Neural progenitor cell (in vitro differentiated cells): ENCODE results near the gene DDN. TPM values are rescaled to one million over a fixed set of nuclear protein-coding genes. Genes with fewer than 3 reads are reported as not detected.
A peak's percentile ranks its signal among the peaks of the same experiment; 100 is the strongest.

Experiments used
- DNase-seq: peaks from one replicate; pipeline ENCODE4 v3.0.0-alpha.2; 2016; ENCODE audit warnings: low spot score
- H2AFZ ChIP-seq: fragments of 200-600 bp; sonication (generic); replicated peaks from 2 replicates; pipeline ENCODE4 v1.6.1; 2016; ENCODE audit warnings: antibody characterized with exemption
- H3F3A ChIP-seq: fragments of 200-600 bp; sonication (generic); 2 replicates; pipeline ENCODE4 v1.6.1; 2016; ENCODE audit warnings: antibody characterized with exemption, low read depth
- H3K27ac ChIP-seq: fragments of 200-600 bp; sonication (generic); 2 replicates; pipeline ENCODE4 v1.5.1; 2016; ENCODE audit warnings: mild to moderate bottlenecking
- H3K27me3 ChIP-seq: fragments of 200-600 bp; sonication (generic); 2 replicates; pipeline ENCODE4 v1.6.1; 2016; ENCODE audit warnings: mild to moderate bottlenecking, moderate library complexity
- H3K36me3 ChIP-seq: fragments of 200-600 bp; sonication (generic); 2 replicates; pipeline ENCODE4 v1.5.1; 2016
- H3K4me1 ChIP-seq: fragments of 200-600 bp; sonication (generic); 2 replicates; pipeline ENCODE4 v1.6.1; 2016; ENCODE audit warnings: mixed run types
- H3K4me2 ChIP-seq: fragments of 200-600 bp; sonication (generic); 2 replicates; pipeline ENCODE4 v1.6.1; 2016
- H3K4me3 ChIP-seq: fragments of 200-600 bp; sonication (generic); 2 replicates; pipeline ENCODE4 v1.5.1; 2016
- H3K79me2 ChIP-seq: fragments of 200-600 bp; sonication (generic); 2 replicates; pipeline ENCODE4 v1.6.1; 2016; ENCODE audit warnings: low read depth
- H3K9ac ChIP-seq: fragments of 200-600 bp; sonication (generic); 2 replicates; pipeline ENCODE4 v1.6.1; 2016
- H3K9me3 ChIP-seq: fragments of 200-600 bp; sonication (generic); 2 replicates; pipeline ENCODE4 v1.5.1; 2016; ENCODE audit warnings: low read depth
- H4K20me1 ChIP-seq: fragments of 200-600 bp; sonication (generic); 2 replicates; pipeline ENCODE4 v1.6.1; 2016; ENCODE audit warnings: low read depth
- H3K27ac Mint-ChIP-seq: 3 replicates; pipeline ENCODE4 v1.8.0; 2021; ENCODE audit warnings: mixed read lengths
- H3K27me3 Mint-ChIP-seq: 2 replicates; pipeline ENCODE4 v1.8.0; 2022; ENCODE audit warnings: low read depth, mild to moderate bottlenecking, inconsistent platforms, moderate library complexity, mixed read lengths; ENCODE audit not compliant: insufficient read depth
- H3K36me3 Mint-ChIP-seq: 3 replicates; pipeline ENCODE4 v1.8.0; 2021; ENCODE audit warnings: mixed read lengths
- H3K4me1 Mint-ChIP-seq: 3 replicates; pipeline ENCODE4 v1.8.0; 2021; ENCODE audit warnings: mixed read lengths
- H3K4me3 Mint-ChIP-seq: 3 replicates; pipeline ENCODE4 v1.8.0; 2021; ENCODE audit warnings: mild to moderate bottlenecking, moderate library complexity, mixed read lengths
- H3K9me3 Mint-ChIP-seq: 3 replicates; pipeline ENCODE4 v1.8.0; 2020; ENCODE audit warnings: mixed read lengths
- EZH2 ChIP-seq: fragments of 200-600 bp; sonication (generic); IDR thresholded peaks from 2 replicates; pipeline ENCODE4 v1.6.1; 2017; ENCODE audit warnings: antibody characterized with exemption, mild to moderate bottlenecking, moderate library complexity
- EZH2phosphoT487 ChIP-seq: fragments of 200-600 bp; sonication (generic); IDR thresholded peaks from 2 replicates; pipeline ENCODE4 v1.6.1; 2017; ENCODE audit warnings: antibody characterized with exemption
- total RNA-seq: library from RNA; depleted of rRNA; stranded (reverse); fragments of >200 nt; gene quantifications from 2 replicates; pipeline ENCODE4 v1.2.3, GENCODE V29; 2015; ENCODE audit warnings: low replicate concordance
- TF ChIP-seq, protein P1 (sequence below): fragments of 200-600 bp; sonication (generic); IDR thresholded peaks from 2 replicates; pipeline ENCODE4 v1.5.1; 2017; ENCODE audit warnings: antibody characterized with exemption, mild to moderate bottlenecking

Gene DDN
- total RNA-seq, 1 donor from 2014 or later, result not detected

DNA sequence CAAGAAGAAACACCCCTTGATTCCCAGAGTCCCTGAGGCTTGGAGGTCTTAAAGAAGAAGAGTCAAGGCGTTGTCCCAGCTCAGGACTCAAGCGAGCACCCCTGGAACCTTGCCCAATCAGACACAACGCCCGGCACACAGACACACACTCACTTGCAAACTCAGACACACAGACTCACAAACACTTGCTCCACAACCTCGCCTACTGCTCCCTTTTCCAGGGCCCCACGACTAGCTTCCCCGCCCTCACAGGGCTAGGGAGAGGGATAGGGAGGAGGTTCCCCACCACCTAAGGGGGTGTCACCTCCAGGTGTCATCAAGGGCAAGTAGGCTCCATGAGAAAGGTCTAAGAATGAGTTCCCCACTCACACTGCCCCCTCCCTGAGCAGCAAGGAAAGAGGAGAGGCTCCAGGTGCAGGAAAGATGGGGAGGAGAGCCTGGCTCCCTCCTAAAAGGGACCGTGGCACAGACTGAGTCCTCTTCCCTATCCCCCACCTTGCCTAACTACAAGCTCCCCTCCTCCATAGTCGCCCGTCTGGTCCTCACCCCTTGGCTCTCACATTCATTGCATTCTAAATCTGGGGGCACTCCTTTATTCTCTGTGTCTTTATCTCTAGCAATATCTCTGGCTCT is 28.4 kb downstream of the DDN start:
- H3K27me3 ChIP-seq, result peaks cover 91% of the 10 kb centered on the region
- peak overlapping the region; percentile 75 for H3K4me2 ChIP-seq
- H3K9me3 Mint-ChIP-seq, result no peaks in the 10 kb centered on the region
- H3K4me1 ChIP-seq, result peaks cover 31% of the 10 kb centered on the region
- H2AFZ ChIP-seq, result no peak overlapping the region
- peaks cover 33% of the 10 kb centered on the region for H3K4me1 Mint-ChIP-seq
- H4K20me1 ChIP-seq, result peaks cover 43% of the 10 kb centered on the region
- H3K27me3 Mint-ChIP-seq, result peaks cover 76% of the 10 kb centered on the region
- H3F3A ChIP-seq, result peaks cover 20% of the 10 kb centered on the region
- no peaks in the 10 kb centered on the region for H3K79me2 ChIP-seq
- H3K4me3 Mint-ChIP-seq, result peak overlapping the region; percentile 85
- peak overlapping the region; percentile 9 for H3K27ac Mint-ChIP-seq
- TF ChIP-seq EZH2 (no peak), EZH2phosphoT487 (no peak)
- TF ChIP-seq, protein P1, sequence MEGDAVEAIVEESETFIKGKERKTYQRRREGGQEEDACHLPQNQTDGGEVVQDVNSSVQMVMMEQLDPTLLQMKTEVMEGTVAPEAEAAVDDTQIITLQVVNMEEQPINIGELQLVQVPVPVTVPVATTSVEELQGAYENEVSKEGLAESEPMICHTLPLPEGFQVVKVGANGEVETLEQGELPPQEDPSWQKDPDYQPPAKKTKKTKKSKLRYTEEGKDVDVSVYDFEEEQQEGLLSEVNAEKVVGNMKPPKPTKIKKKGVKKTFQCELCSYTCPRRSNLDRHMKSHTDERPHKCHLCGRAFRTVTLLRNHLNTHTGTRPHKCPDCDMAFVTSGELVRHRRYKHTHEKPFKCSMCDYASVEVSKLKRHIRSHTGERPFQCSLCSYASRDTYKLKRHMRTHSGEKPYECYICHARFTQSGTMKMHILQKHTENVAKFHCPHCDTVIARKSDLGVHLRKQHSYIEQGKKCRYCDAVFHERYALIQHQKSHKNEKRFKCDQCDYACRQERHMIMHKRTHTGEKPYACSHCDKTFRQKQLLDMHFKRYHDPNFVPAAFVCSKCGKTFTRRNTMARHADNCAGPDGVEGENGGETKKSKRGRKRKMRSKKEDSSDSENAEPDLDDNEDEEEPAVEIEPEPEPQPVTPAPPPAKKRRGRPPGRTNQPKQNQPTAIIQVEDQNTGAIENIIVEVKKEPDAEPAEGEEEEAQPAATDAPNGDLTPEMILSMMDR, result no peak
- H3K36me3 ChIP-seq, result no peaks in the 10 kb centered on the region
- peak overlapping the region; percentile 40 for H3K4me3 ChIP-seq
- no peak for DNase-seq
- H3K27ac ChIP-seq, result no peak overlapping the region
- H3K9ac ChIP-seq, result no peak overlapping the region
- H3K36me3 Mint-ChIP-seq, result no peaks in the 10 kb centered on the region
- no peaks in the 10 kb centered on the region for H3K9me3 ChIP-seq

GRCh38 chr12:48969833-48970701 is 29.1 kb downstream of the DDN start:
- no peaks in the 10 kb centered on the region for H3K9me3 ChIP-seq
- no peak overlapping the region for H3K9ac ChIP-seq
- Mint-ChIP-seq H3K9me3 (no peaks in the 10 kb centered on the region), H3K27ac (peak overlapping the region; percentile 9), H3K27me3 (peaks cover 76% of the 10 kb centered on the region), H3K4me3 (peak overlapping the region; percentile 85), H3K36me3 (no peaks in the 10 kb centered on the region), H3K4me1 (peaks cover 35% of the 10 kb centered on the region)
- H3K27ac ChIP-seq, result no peak overlapping the region
- peak overlapping the region; percentile 81 for H2AFZ ChIP-seq
- no peaks in the 10 kb centered on the region for H3K36me3 ChIP-seq
- TF ChIP-seq, protein P1, result peak; percentile 32
- TF ChIP-seq EZH2phosphoT487 (peak; percentile 85), EZH2 (peak; percentile 90)
- peaks cover 24% of the 10 kb centered on the region for H3F3A ChIP-seq
- H3K27me3 ChIP-seq, result peaks cover 83% of the 10 kb centered on the region
- DNase-seq, result peak; percentile 72
- H3K79me2 ChIP-seq, result no peaks in the 10 kb centered on the region
- peak overlapping the region; percentile 75 for H3K4me2 ChIP-seq
- peak overlapping the region; percentile 40 for H3K4me3 ChIP-seq
- H4K20me1 ChIP-seq, result peaks cover 43% of the 10 kb centered on the region
- H3K4me1 ChIP-seq, result peaks cover 31% of the 10 kb centered on the region

DNA sequence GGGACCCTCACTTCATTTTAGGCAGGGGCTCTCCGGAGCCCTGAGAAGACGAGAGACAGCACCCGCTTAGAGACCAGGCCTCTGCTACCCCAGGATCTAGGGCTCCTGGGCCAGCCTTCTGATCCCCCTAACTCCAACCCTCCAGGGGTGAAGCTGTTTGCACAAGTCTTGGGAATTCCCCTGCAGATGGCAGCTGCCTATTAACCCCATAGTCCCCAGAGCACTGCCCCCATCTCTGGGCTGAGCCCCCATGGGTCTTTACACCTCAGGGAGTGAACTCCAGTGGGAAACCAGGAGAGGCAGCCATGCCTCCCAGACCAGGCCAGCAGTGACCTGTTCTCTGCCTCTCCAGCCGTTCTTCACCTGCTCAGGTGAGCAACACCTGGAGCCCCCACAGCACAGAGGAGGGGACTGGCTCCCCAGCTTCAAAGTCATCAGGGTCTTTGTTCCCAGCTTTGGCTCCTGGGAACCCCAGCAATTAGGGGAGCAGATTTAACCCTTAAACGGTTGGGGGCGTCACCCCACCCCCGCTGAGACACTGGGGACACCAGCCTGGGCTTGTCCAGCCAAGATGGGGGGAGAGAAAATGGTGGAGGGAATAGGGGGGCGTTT is 29.9 kb downstream of the DDN start:
- Histone ChIP-seq H3K4me1 (peaks cover 31% of the 10 kb centered on the region), H3K4me3 (peak overlapping the region; percentile 40), H3K9me3 (no peaks in the 10 kb centered on the region), H3K27me3 (peaks cover 75% of the 10 kb centered on the region), H3K27ac (no peak overlapping the region), H3K4me2 (peak overlapping the region; percentile 75), H3F3A (peaks cover 29% of the 10 kb centered on the region), H4K20me1 (peaks cover 38% of the 10 kb centered on the region), H3K79me2 (no peaks in the 10 kb centered on the region), H3K9ac (no peak overlapping the region), H2AFZ (no peak overlapping the region), H3K36me3 (no peaks in the 10 kb centered on the region)
- H3K27ac Mint-ChIP-seq, result no peak overlapping the region
- DNase-seq, result no peak
- no peaks in the 10 kb centered on the region for H3K9me3 Mint-ChIP-seq
- H3K27me3 Mint-ChIP-seq, result peaks cover 73% of the 10 kb centered on the region
- TF ChIP-seq EZH2phosphoT487 (no peak), EZH2 (no peak)
- TF ChIP-seq, protein P1, result no peak
- no peaks in the 10 kb centered on the region for H3K36me3 Mint-ChIP-seq
- peak overlapping the region; percentile 75 for H3K4me3 Mint-ChIP-seq
- H3K4me1 Mint-ChIP-seq, result peaks cover 29% of the 10 kb centered on the region
